Astrocyte of the spinal cord (primary cell): ENCODE results near the gene KANK2.
A peak's percentile ranks its signal among the peaks of the same experiment; 100 is the strongest.

Experiments
- DNase-seq: peaks from one replicate; pipeline ENCODE4 v3.0.0; 2011; ENCODE audit warnings: low read depth, low spot score
- H3K4me3 ChIP-seq: 2 replicates; pipeline ENCODE4 v1.5.1; 2011; ENCODE audit warnings: low read depth, mild to moderate bottlenecking, low read length, moderate library complexity
- in situ Hi-C: cut with HindIII; loops from 2 replicates; pipeline ENCODE4 v1.10.0; 2017; ENCODE audit warnings: low sequenced_read_pairs
- TF ChIP-seq, protein P1 (sequence below): IDR thresholded peaks from 2 replicates; pipeline ENCODE4 v1.5.1; 2012; ENCODE audit warnings: low read depth, mild to moderate bottlenecking, low read length, inconsistent platforms

KANK2 gene

DNA sequence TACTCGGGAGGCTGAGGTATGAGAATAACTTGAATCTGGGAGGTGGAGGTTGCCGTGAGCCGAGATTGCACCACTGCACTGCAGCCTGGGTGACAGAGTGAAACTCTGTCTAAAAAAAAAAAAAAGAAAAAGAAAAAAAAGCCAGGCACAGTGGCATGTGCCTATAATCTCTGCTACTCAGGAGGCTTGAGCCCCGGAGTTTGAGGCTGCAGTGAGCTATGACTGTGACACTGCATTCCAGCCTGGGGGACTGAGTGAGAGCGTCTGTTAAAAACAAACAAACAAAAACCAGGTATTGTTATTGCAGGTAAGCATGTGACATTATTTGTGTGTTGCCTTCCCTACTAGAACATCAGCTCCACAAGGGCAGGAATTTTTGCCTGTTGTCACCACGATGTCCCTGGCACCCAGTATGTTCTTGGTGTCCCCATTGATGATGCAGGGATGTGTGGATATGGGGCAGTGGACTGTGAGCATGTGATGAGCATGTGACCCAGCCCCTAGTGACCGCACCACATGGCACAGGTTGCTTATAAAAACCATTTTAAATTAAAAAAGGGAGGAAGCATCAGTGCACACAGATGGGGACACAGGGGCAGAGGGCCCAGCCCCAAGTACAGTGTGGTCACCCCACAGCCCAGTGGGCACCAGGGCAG is 1.6 kb upstream of the KANK2 start:
- in situ Hi-C loops, result no loop called here
- DNase-seq, result no peak
- TF ChIP-seq, protein P1, sequence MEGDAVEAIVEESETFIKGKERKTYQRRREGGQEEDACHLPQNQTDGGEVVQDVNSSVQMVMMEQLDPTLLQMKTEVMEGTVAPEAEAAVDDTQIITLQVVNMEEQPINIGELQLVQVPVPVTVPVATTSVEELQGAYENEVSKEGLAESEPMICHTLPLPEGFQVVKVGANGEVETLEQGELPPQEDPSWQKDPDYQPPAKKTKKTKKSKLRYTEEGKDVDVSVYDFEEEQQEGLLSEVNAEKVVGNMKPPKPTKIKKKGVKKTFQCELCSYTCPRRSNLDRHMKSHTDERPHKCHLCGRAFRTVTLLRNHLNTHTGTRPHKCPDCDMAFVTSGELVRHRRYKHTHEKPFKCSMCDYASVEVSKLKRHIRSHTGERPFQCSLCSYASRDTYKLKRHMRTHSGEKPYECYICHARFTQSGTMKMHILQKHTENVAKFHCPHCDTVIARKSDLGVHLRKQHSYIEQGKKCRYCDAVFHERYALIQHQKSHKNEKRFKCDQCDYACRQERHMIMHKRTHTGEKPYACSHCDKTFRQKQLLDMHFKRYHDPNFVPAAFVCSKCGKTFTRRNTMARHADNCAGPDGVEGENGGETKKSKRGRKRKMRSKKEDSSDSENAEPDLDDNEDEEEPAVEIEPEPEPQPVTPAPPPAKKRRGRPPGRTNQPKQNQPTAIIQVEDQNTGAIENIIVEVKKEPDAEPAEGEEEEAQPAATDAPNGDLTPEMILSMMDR, result no peak
- H3K4me3 ChIP-seq, result no peak overlapping the region

DNA sequence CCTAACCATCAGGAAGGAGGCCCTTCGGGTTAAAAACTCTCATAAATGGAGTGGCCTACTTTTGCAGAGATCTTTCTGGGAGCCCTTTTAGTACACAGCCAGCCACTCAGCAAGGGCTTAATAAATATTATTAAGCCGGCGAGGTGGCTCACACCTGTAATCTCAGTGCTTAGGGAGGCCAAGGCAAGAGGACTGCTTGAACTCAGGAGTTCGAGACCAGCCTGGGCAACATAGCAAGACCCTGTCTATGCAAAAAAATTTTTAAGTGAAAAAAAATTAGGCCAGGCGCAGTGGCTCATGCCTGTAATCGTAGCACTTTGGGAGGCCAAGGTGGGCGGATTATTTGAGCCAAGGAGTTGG is 810 bp upstream of the KANK2 start:
- no peak for DNase-seq
- in situ Hi-C loops, result no loop called here
- no peak overlapping the region for H3K4me3 ChIP-seq
- TF ChIP-seq, protein P1, result no peak

DNA sequence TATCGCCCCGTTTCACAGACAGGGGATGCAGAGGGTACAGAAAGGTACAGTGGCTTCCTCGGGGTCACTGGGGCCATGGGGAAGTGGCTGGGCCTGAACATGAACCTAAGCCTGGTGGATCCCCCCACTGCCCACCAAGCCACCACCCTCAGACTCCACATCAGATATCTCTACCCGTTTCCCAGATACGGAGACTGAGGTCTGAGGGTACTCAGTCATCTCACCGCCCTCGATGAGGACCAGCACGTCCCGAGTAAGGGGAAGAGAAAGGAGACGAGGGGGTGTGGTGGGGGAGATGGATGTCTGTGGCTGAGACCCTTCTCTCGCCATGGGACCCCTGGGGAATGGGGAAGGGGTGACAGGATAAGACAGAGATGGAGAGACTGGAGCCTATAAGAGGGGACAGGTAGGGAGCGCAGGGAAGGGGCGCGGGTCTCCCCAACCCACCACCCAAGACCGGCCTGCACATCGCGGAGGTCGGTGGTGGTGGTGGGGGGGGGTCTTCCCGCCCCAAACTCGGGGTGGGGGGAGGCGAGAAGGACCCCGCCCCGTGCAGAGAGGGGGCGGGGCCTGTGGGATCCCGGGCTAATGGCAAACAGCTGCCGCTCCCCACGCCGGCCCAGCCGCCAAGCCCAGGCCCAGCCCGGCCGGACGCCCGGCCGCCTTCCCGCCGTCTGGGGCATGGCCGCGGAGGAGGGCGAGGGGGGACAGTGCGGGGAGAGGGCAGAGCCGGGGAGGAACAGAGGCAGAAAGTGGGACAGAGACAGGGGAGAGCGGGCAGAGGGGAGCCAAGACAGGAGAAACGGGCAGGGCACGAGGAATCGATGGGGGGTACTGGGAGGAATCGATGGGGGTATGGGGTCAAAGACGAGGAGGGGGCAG is 698 bp downstream of the KANK2 start:
- in situ Hi-C loops, result no loop called here

DNA sequence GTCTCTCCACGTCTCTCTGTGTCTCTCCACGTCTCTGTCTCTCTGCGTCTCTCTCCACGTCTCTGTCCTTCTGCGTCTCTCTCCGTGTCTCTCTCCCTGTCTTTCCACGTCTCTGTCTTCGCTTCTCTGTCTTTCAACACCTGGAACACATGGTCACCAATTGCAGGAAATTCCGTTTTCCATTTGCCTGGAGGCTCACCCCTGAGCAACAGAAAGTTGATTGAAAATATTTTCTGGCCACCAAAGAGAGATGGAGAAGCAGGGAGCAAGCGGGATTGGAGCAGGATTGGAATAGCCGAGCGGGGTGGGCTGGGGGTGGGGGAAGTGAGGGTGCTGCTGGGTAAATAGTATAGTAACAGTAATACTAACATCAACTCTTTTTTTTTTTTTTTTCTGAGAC is 1.7 kb downstream of the KANK2 start:
- no peak for DNase-seq
- TF ChIP-seq, protein P1, result no peak
- peak overlapping the region; percentile 81 for H3K4me3 ChIP-seq
- in situ Hi-C loops, result no loop called here

More for the DNA sequence above, 698 bp downstream of the KANK2 start:
- peak; percentile 22 for DNase-seq
- peak overlapping the region; percentile 81 for H3K4me3 ChIP-seq
- TF ChIP-seq, protein P1, result no peak

DNA sequence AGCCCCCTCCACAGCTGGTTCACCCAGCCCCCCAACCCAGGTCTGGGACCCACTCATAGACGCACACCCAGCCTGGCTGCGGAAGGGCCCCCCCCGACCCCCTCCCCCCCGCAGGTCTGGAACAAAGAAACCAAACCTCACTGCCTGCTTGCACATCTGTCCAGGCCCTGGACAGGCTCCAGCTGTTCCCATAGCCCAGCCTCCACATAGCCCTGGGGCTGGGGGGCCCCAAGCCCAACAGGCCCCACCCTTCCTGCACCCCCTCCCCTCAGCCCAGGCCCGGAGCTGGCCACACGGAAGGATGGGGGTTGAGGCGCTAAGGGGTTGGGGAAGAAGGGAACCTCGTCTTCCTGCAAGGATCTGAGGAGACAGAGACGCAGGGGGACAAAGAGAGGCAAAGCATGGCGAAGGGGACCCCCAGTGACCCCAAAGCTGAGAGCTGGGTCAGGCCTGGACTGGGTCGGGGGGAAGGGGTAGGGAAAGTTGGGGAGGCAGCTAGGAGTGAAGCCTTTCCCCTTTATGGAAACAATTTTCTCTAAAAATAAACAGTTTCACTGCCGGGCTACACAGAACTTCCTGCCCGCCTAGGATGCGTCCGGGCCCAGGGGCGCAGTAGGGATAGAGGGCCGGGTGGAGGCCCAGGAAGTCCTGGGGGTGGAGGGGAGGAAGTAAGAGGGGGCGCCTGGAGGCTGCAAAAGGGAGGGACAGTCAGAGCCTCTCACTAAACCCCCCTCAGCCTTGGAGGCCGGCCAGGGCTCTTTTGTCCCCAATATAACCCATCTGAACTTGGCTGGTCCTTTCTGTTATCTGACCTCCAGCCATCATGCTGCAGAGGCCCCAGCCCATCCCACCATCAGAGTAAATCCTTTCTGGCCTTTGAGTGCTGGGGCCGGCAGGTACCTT is 2.4 kb downstream of the KANK2 start:
- in situ Hi-C loops, result no loop called here
- peak overlapping the region; percentile 81 for H3K4me3 ChIP-seq
- no peak for DNase-seq
- TF ChIP-seq, protein P1, result no peak

DNA sequence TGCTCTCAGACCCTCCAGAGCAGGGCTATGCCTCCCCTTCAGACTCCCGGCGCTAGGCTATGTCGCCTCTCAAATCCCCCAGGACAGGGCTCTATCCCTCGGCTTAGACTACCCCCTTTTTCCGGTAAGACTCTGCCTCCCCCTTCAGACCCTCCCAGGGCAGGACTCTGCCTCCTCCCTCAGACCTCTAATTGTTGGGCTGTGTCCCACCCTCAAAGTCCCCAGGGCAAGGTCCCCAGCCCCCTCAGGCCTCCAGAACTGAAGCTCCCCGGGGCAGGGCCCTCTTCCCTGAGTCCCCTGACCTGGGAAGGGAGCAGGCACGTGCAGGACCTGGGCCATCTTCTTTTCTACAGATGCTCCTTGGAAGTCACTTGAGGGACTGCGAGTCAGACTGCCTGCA is 3.2 kb downstream of the KANK2 start:
- DNase-seq, result no peak
- TF ChIP-seq, protein P1, result no peak
- peak overlapping the region; percentile 81 for H3K4me3 ChIP-seq
- in situ Hi-C loops, result no loop called here
